GM12864 (cell line): ENCODE data around the gene INHA.
A peak's percentile ranks its signal among the peaks of the same experiment; 100 is the strongest.

ENCODE experiments used
- DNase-seq: peaks from one replicate; pipeline ENCODE4 v3.0.0-alpha.2; 2011; ENCODE audit warnings: low read depth
- H3K4me3 ChIP-seq: 2 replicates; pipeline ENCODE4 v1.5.1; 2011; ENCODE audit warnings: mild to moderate bottlenecking, low read depth, low read length, control low read depth
- CTCF ChIP-seq: IDR thresholded peaks from 2 replicates; pipeline ENCODE4 v1.5.1; 2011; ENCODE audit warnings: low read depth, mild to moderate bottlenecking, moderate library complexity, low read length, control low read depth, inconsistent platforms; ENCODE audit errors: missing control alignments

Gene INHA

GRCh38 chr2:219527472-219527871 is 44.6 kb upstream of the INHA start:
- TF ChIP-seq CTCF: no peak
- DNase-seq: no peak
- no peak overlapping the region for H3K4me3 ChIP-seq

- peak; percentile 43 for DNase-seq
- no peak overlapping the region for H3K4me3 ChIP-seq
- peak; percentile 95 for TF ChIP-seq CTCF
These were observed 41.8 kb upstream of the INHA start for GRCh38 chr2:219530048-219530963.

- TF ChIP-seq CTCF: no peak
- DNase-seq: no peak
- no peak overlapping the region for H3K4me3 ChIP-seq
These were observed 40.3 kb upstream of the INHA start for GRCh38 chr2:219531639-219532377.

GRCh38 chr2:219532378-219532649 is 39.8 kb upstream of the INHA start:
- no peak overlapping the region for H3K4me3 ChIP-seq
- no peak for TF ChIP-seq CTCF
- DNase-seq: no peak

GRCh38 chr2:219533930-219534661 is 38.0 kb upstream of the INHA start:
- no peak overlapping the region for H3K4me3 ChIP-seq
- no peak for DNase-seq
- TF ChIP-seq CTCF: no peak

- DNase-seq: no peak
- no peak for TF ChIP-seq CTCF
- H3K4me3 ChIP-seq: no peak overlapping the region
These were observed 35.7 kb upstream of the INHA start for GRCh38 chr2:219536425-219536824.
